ENCODE measurements around the gene SPTLC3.
"Not testable (repeated sequence)": the region's sequence is repeated elsewhere in the genome, so short reads cannot be mapped to it uniquely, and the experiment has no call there.

- not testable (repeated sequence) for TF ChIP-seq CTCF (conservative IDR thresholded peaks at IDR 0.05); EZH2 (IDR thresholded peaks at IDR 0.05; ENCODE audit: low read depth)
These were observed 29.1 kb upstream of the SPTLC3 start for GRCh38 chr20:12979713-12980112.
